Omental fat pad (tissue), 4 donors: ENCODE results near the gene BTBD3. TPM values are rescaled to one million over a fixed set of nuclear protein-coding genes. Genes with fewer than 3 reads are reported as not detected.

Source experiments
- ATAC-seq: fragments of 150-250 bp; one replicate; pipeline ENCODE4 v1.9.1; 2016; ENCODE audit warnings: mild to moderate bottlenecking, moderate library complexity; ENCODE audit not compliant: low FRiP score
- DNase-seq: peaks from one replicate; pipeline ENCODE4 v3.0.0-alpha.2; 2019; ENCODE audit warnings: low spot score
- total RNA-seq, 4 donors: library from RNA; depleted of rRNA; stranded (reverse); fragments of >200 nt; gene quantifications; one replicate each; pipeline ENCODE4 v1.1.0, GENCODE V29; 2016
- TF ChIP-seq, protein P1 (sequence below), 3 donors: fragments of 450-650 bp; IDR thresholded peaks; one replicate each; pipeline ENCODE4 v1.5.1; 2016 to 2017; ENCODE audit warnings: antibody characterized with exemption in 3 of 3, mild to moderate bottlenecking in 3 of 3, moderate library complexity in 2 of 3

BTBD3 gene
- total RNA-seq, 4 donors from 2014 or later: 16.1 to 27.1 (median 19.6) TPM

DNA sequence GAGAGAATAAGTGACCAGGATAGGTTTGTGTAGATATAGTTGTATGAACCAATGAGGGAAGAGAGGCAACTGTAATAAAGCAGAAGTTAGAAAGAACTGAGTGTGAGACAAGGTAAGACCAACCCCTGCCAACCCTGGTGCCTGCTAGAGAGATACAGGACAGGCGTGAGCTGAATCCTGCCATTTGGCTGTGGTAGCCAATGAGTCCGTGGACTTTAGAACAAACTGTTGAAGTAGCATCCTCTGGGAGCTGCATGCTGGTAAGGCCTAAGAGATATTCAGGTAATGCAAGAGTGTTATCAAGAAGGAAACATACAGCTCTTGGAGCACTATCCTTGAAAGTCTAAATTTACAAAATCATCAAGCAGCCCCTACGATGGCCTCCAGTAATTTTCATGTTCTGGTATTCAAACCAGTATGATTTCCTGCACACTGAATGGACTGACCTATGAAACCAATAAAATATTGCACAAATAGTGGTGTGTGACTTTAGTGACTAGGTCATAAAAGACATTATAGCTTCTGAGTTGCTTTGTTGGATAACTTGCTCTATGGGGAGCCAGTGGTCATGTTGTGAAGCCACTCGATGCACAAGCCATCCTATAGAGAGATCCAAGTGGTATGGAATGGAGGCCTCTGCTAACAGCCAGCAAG, 24.0 kb downstream of the BTBD3 start:
- ATAC-seq (no peak), DNase-seq (no peak)
- TF ChIP-seq, protein P1, sequence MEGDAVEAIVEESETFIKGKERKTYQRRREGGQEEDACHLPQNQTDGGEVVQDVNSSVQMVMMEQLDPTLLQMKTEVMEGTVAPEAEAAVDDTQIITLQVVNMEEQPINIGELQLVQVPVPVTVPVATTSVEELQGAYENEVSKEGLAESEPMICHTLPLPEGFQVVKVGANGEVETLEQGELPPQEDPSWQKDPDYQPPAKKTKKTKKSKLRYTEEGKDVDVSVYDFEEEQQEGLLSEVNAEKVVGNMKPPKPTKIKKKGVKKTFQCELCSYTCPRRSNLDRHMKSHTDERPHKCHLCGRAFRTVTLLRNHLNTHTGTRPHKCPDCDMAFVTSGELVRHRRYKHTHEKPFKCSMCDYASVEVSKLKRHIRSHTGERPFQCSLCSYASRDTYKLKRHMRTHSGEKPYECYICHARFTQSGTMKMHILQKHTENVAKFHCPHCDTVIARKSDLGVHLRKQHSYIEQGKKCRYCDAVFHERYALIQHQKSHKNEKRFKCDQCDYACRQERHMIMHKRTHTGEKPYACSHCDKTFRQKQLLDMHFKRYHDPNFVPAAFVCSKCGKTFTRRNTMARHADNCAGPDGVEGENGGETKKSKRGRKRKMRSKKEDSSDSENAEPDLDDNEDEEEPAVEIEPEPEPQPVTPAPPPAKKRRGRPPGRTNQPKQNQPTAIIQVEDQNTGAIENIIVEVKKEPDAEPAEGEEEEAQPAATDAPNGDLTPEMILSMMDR (IDR thresholded peaks at IDR 0.05): no peak

GRCh38 chr20:11943778-11944177, 26.1 kb downstream of the BTBD3 start:
- TF ChIP-seq, protein P1 (IDR thresholded peaks at IDR 0.05): no peak
- ATAC-seq (no peak), DNase-seq (no peak)

GRCh38 chr20:11948806-11949205, 31.1 kb downstream of the BTBD3 start:
- ATAC-seq (no peak), DNase-seq (no peak)
- TF ChIP-seq, protein P1 (IDR thresholded peaks at IDR 0.05): no peak

DNA sequence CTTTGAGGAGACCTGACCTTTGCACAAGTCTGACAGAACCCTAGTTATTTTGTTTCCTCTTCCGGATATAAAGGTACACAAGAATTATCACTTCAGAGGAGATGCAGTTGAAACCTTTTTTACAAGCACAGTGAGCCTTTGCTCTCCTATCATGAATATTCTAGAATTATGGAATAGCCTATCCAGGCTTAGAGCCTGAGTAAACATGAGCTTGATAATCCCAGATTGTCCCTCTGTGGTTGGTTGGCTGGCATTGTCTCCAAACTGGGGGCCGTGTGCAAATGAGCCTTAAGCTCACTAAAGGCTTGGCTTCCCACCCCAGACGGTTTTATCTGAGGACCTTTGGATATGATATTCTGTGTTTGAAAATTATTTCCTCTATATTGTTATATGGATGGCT, 32.0 kb downstream of the BTBD3 start:
- no peak for DNase-seq
- ATAC-seq: no peak
- TF ChIP-seq, protein P1 (IDR thresholded peaks at IDR 0.05): no peak

DNA sequence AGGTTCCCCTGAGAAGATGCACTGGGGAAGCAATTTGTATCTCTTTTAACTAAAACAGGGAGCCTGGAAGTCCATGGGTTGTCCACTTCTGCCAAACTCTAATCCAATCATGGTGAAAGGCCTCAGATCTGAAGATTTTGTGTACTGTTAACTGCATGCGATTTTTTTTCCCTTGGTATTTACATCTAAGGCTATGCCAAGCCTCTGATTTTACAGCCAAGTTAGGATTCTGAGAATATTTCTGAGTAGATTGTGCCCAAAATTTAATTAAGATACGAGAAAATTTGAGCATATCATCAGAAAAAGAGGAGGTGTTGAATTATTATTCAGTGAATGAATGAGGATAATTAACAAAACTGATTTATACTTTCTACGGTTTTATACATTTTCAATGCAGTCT, 34.0 kb downstream of the BTBD3 start:
- DNase-seq (no peak), ATAC-seq (no peak)
- TF ChIP-seq, protein P1 (IDR thresholded peaks at IDR 0.05): no peak

- TF ChIP-seq, protein P1 (IDR thresholded peaks at IDR 0.05): no peak
- DNase-seq (no peak), ATAC-seq (no peak)
Observed at GRCh38 chr20:11952639-11953038, 34.9 kb downstream of the BTBD3 start.

GRCh38 chr20:11957911-11958310, 40.2 kb downstream of the BTBD3 start:
- ATAC-seq: no peak
- DNase-seq: no peak
- TF ChIP-seq, protein P1 (IDR thresholded peaks at IDR 0.05): no peak
